ENCODE measurements around the gene RARG. TPM values are rescaled to one million over a fixed set of nuclear protein-coding genes. Genes with fewer than 3 reads are reported as not detected.
A peak's percentile ranks its signal among the peaks of the same experiment; 100 is the strongest.

The RARG gene
- total RNA-seq, 4 donors from 2014 or later = 2.6 to 15.4 (median 7.6) TPM; not detected in 1

GRCh38 chr12:53252349-53252916 is 20.4 kb upstream of the RARG start:
- no peaks in the 10 kb centered on the region for H3K27me3 ChIP-seq
- DNase-seq = peak; percentile 62
- peak overlapping the region; percentile 45 to 92 (median 79) for H3K4me3 ChIP-seq
- H3K4me1 ChIP-seq = peaks cover 15 to 24% (median 24%) of the 10 kb centered on the region in 4 donors
- in situ Hi-C loops (cut with MboI; ENCODE audit: low pct_ligation_motif_present in 1 of 4, low pct_unique_long_range_greater_than_20kb in 1 of 4, low sequenced_read_pairs in 3 of 4) = no loop called here
- H3K36me3 ChIP-seq = peaks cover 0 to 9% (median 0%) of the 10 kb centered on the region in 4 donors
- WGBS, 2 donors (ENCODE audit: low coverage in 1 of 2) = 3 to 4% methylated on average over 5 to 19 of the region's 19 CpGs
- no peaks in the 10 kb centered on the region for H3K9me3 ChIP-seq
- peak overlapping the region; percentile 93 to 97 (median 94) for H3K27ac ChIP-seq
- TF ChIP-seq CTCF (IDR thresholded peaks at IDR 0.05) (peak in 3 of 5 experiments; percentile 16 to 29 (median 22)), EP300 (IDR thresholded peaks at IDR 0.05; ENCODE audit: low read depth) (no peak)
- intact Hi-C loops (cut with DNase I; ENCODE audit: low total_unique reads) = no loop called here

GRCh38 chr12:53251477-53252348 is 19.7 kb upstream of the RARG start:
- peak; percentile 80 for DNase-seq
- intact Hi-C loops (cut with DNase I; ENCODE audit: low total_unique reads) = loop anchor here (2.0 kb wide), 1 partner anchor 33 kb away; no protein-coding TSS in a partner anchor
- no peaks in the 10 kb centered on the region for H3K27me3 ChIP-seq
- peaks cover 0 to 9% (median 0%) of the 10 kb centered on the region in 4 donors for H3K36me3 ChIP-seq
- WGBS, 2 donors (ENCODE audit: low coverage in 1 of 2) = 0 to 1% methylated on average over 1 to 40 of the region's 51 CpGs
- peak overlapping the region; percentile 93 to 97 (median 94) for H3K27ac ChIP-seq
- TF ChIP-seq POLR2AphosphoS5 (IDR thresholded peaks at IDR 0.05) (peak; percentile 62 to 71 (median 67)), CTCF (IDR thresholded peaks at IDR 0.05) (peak in 4 of 5 experiments; percentile 7 to 43 (median 27)), EP300 (IDR thresholded peaks at IDR 0.05; ENCODE audit: low read depth) (no peak), POLR2A (IDR thresholded peaks at IDR 0.05) (peak; percentile 63)
- H3K9me3 ChIP-seq = no peaks in the 10 kb centered on the region
- H3K4me3 ChIP-seq = peak overlapping the region; percentile 45 to 92 (median 79)
- in situ Hi-C loops (cut with MboI; ENCODE audit: low pct_ligation_motif_present in 1 of 4, low pct_unique_long_range_greater_than_20kb in 1 of 4, low sequenced_read_pairs in 3 of 4) = no loop called here
- peaks cover 15 to 24% (median 24%) of the 10 kb centered on the region in 4 donors for H3K4me1 ChIP-seq

- H3K27ac ChIP-seq = no peak overlapping the region
- no peaks in the 10 kb centered on the region for H3K9me3 ChIP-seq
- peaks cover 0 to 3% (median 0%) of the 10 kb centered on the region in 4 donors for H3K4me1 ChIP-seq
- TF ChIP-seq POLR2A (IDR thresholded peaks at IDR 0.05) = no peak
- in situ Hi-C loops (cut with MboI; ENCODE audit: low pct_ligation_motif_present in 1 of 4, low pct_unique_long_range_greater_than_20kb in 1 of 4, low sequenced_read_pairs in 3 of 4) = no loop called here
- intact Hi-C loops (cut with DNase I; ENCODE audit: low total_unique reads) = no loop called here
- 77 to 92% methylated on average over 3 of the region's 3 CpGs for WGBS, 2 donors (ENCODE audit: low coverage in 1 of 2)
- H3K27me3 ChIP-seq = peaks cover 14% of the 10 kb centered on the region
- no peak for DNase-seq
- no peaks in the 10 kb centered on the region for H3K36me3 ChIP-seq
- H3K4me3 ChIP-seq = no peak overlapping the region
These were observed 13.3 kb upstream of the RARG start for GRCh38 chr12:53245286-53245685.

GRCh38 chr12:53244337-53244736 is 12.3 kb upstream of the RARG start:
- DNase-seq = no peak
- intact Hi-C loops (cut with DNase I; ENCODE audit: low total_unique reads) (no loop called here), in situ Hi-C loops (cut with MboI; ENCODE audit: low pct_ligation_motif_present in 1 of 4, low pct_unique_long_range_greater_than_20kb in 1 of 4, low sequenced_read_pairs in 3 of 4) (no loop called here)
- TF ChIP-seq CTCF (IDR thresholded peaks at IDR 0.05) (no peak), POLR2A (IDR thresholded peaks at IDR 0.05) (no peak), EP300 (IDR thresholded peaks at IDR 0.05; ENCODE audit: low read depth) (no peak), POLR2AphosphoS5 (IDR thresholded peaks at IDR 0.05) (no peak)
- H3K27me3 ChIP-seq = peaks cover 14% of the 10 kb centered on the region
- H3K9me3 ChIP-seq = no peaks in the 10 kb centered on the region
- peaks cover 0 to 3% (median 0%) of the 10 kb centered on the region in 4 donors for H3K4me1 ChIP-seq
- no peak overlapping the region for H3K27ac ChIP-seq
- H3K4me3 ChIP-seq = no peak overlapping the region
- WGBS, 2 donors (ENCODE audit: low coverage in 1 of 2) = 20 to 52% methylated on average over 1 of the region's 1 CpG
- no peaks in the 10 kb centered on the region for H3K36me3 ChIP-seq

Data from transverse colon (tissue), 4 donors.